GM21529 (cell line): ENCODE data around the gene TVP23C.

ENCODE experiments used
- ATAC-seq: cut with Tn5 transposase; IDR thresholded peaks from one replicate; pipeline ENCODE4 v1.9.1; 2021; ENCODE audit not compliant: unreplicated experiment

The TVP23C gene

DNA sequence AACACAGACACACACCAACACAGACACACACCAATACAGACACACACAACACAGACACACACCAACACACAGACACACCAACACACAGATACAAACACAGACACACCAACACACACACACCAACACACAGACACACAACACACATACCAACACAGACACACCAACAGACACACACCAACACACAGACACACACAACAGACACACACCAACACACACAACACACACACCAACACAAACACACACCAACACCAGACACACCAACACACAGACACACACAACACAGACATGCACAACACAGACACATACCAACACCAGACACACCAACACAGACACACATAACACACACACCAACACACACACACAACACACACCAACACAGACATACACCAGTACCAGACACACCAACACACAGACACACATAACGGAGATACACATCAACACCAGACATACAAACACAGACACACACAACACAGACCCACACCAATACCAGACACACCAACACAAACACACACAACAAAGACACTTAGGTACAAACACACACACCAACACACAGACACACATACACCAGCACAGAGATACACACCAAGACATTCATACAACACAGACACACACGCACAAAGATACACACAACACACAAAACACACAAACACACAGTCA lies 98.1 kb downstream of the TVP23C start:
- ATAC-seq: no peak

DNA sequence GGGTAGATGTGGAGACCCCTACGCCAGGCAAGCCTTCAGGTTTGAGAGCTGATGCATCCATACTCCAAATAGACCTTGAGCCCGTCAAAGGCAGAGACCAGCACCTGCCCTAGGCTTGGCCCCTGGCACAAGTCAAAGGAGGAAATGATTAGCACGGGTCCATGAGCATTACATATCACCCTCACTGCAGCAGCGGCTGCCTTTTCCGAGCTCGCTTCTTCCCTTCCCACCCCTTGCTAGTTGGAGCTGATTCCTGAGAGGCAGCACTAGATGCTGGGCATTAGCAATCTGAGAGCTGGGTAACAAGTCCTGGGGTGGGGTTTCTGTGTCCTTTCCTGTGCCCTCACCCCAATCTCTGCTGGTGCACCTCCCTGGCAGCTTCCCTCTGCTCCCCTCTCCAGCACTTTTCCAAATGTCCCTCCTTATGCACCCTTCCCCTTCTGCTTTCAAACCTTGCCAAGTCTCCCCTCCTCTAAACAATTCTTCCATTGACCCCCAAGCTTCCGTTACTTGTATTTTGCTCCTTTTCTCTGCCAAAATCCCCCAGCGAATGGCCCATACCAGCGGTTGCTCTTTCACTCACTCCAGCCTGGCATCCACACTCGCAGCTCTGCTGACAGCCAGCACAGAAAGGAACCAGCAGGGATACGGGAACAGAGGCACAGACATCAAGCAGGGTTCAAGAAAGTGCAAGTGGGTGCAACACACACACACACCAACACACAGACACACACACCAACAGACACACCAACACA lies 98.9 kb downstream of the TVP23C start:
- ATAC-seq: no peak

DNA sequence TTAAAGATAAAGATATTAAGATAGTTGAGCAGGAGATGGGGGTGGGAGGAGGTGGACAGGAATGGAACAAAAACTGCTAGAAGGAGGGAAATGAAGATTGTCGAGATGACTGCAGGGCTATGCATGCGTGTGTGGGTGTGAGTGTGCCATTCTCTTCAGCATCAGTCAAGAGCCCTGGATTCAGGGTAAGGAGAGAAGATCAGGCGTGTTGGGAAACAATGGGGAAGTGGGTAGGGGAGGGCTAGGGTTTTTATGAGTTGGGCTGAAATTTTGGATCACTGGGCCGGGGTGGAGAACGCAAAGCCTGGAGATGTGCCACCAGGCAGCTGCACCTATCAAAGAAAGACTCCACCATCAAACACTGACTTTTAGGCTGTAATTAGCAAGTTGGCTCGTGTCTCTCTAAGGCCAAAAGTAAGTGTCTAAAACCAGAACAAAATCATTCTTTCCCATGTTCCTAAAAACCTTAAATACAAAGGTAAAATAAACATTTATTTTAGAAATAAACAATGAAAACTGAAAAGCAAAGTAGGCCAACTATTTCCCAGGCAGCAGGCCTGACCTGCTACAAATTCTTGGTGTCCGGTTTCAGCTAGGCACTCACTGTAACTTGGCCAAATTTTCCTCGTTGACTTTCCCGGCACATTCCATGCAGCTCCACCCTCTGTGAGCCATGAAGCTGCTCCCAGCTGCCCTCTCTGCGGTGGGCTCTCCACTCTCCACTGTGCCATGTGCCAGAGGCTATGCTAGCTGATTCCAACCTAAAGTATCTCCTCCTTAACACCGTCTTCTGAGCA lies 100.1 kb downstream of the TVP23C start:
- no peak for ATAC-seq

DNA sequence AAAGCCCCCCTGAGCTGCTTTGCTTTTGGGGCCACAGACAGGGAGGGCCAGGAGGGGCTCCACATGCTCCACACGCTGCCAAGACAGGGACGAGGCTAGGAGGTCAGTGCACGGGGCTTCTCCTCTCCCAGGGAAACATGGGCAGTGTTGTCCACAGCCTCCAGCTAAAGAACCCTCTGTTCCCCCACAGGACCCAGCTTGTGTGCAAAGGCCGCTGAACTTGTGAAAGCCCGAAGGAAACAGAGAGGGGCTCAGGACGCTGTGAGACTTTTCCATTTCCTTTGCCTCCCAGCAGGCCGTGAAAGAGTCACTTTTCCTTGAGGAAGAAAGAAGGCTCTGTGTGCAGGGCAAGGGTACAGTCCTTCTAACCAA lies 105.6 kb downstream of the TVP23C start:
- ATAC-seq: no peak

DNA sequence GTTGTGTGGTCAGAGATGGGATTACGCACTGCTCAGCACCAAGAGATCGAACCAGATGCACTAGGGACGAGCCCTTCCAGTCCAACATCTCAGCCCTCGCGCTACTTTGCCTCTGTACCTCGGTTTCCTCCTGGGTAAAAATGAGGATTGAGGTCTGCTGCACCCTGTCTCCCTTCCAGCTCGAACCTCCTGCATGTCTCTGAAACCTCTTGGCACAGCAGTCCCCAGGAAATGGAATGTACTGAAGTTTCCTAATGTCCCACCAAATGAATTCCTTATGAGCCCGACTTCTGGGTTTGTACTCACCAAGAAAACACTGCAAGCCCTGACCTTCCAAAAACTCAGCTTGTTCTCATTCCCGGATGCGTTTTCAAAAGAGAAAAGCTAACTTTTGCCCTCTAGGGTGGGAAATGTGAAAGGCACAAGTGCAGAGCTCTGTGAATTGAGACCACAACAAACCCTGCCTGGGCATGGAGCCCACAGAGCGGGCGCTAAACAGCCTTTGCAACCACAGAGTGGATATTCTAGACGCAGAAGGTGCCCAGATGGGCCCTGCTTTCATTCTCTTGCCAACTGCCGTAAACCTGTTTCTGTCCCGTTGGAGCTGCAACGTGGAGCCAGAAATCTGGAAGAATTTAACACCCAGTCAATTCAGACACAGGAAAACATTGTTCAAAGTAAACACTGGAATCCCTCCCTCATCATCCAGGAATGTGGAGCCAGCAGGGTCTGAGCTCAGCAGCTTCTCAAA lies 106.1 kb downstream of the TVP23C start:
- no peak for ATAC-seq

DNA sequence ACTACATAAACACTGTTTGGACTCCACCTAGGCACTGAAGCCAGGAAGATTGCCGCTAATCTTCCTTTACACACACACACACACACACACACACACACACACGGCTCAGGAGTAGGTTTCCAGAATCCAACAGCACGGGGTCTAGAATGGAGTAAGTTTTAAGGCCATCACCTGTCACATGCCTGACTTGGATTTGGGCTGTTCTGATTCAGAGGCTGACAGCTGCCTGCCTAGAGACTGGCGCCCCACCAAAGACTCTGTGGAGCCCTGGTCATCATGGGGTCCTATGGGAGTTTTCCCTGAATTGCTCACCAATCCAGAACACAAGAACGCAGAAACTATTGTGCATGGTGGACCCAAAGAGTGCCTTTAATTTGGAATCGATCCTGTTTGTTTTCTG lies 106.8 kb downstream of the TVP23C start:
- ATAC-seq: no peak

DNA sequence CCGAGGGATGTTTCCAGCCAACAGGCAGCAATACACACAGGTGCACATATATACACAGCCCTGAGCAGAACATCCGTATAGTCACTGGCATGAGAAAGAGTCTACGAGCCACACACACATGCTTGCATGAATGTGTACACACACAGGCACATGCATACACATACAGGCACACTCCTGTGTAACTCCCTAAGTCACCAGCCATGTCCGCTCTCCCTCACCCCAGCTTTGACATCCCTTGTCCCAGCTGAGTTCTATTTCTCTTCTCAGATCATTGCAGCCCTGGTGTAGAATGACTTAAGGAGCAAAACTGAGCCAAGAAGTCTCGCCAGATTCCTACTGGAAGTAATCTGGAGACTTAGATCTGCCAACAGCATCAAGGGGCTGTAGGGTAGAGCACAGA lies 108.9 kb downstream of the TVP23C start:
- ATAC-seq: no peak

DNA sequence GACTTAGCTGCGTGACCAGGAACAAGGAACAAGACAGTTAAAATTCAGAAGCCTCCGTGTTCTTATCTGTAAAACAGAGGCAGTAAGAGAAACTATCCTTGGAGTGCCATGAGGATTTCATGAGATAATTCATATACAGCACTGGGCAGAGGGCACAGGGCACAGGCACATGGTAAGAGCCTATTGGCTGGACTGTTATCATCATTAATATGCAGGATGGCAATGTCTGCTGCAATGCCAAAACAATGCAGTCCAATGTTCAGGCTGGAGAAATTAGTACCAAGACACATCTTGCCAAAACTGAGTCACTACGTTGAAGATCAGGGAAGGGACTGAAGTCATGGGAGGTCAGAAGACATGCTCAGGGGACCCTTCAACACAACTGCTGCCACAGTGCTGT lies 109.5 kb downstream of the TVP23C start:
- ATAC-seq: no peak

DNA sequence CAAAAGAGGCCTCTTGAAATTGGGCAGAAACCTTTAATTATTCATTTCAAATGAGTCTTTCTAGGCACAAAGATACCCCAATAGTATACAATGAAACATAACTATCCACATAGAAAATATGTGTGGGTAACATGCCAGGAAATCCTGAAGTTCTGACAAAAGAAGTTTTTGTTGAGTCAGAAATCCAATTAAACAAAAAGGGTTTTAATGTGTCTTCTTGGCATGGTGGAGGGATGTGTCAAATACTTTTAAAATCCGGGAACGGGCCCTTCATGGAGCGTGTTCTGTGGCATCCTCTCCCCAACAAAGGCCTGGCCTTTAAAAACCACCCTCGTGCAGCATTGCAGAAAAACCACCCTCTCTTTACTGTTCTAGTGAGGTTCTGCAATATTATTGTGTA lies 110.0 kb downstream of the TVP23C start:
- ATAC-seq: no peak

DNA sequence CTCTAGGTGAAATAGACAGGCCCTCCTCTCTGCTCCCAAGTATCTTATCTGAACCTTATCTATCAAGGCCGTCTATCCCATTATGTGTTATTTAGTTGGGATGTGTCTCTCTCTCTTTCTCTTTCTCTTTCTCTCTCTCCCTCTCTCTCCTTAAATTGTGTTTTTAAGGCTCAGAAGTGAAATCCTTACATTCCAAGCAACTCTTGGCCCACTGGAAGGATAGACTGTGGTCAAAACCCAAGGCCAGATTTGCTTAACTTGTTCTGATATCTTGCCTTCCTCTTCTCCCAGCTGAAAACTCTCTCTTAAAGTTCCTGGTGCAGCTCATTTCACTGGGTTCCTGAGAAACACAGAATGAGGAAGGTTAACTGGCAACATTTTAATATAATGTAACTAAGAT lies 110.5 kb downstream of the TVP23C start:
- ATAC-seq: no peak
